GM23338 (cell line): ENCODE results near the gene CHN1. TPM values are rescaled to one million over a fixed set of nuclear protein-coding genes. Genes with fewer than 3 reads are reported as not detected.

Experiments used
- ATAC-seq: fragments of 200-7000 bp; cut with Tn5 transposase; 3 replicates; pipeline ENCODE4 v1.9.1; 2020
- DNase-seq: peaks from one replicate; pipeline ENCODE4 v3.0.0-alpha.2; 2015; ENCODE audit warnings: low spot score
- H2AFZ ChIP-seq: fragments of 200-600 bp; sonication (generic); 2 replicates; pipeline ENCODE4 v1.8.0; 2016; ENCODE audit warnings: antibody characterized with exemption, mild to moderate bottlenecking, moderate library complexity
- H3F3A ChIP-seq: fragments of 200-600 bp; sonication (generic); replicated peaks from 2 replicates; pipeline ENCODE4 v1.8.0; 2017; ENCODE audit warnings: antibody characterized with exemption, mixed run types, low read depth
- H3K27ac ChIP-seq: fragments of 200-600 bp; sonication (generic); 2 replicates; pipeline ENCODE4 v1.6.1; 2016; ENCODE audit warnings: low read depth
- H3K27me3 ChIP-seq: fragments of 200-600 bp; sonication (generic); 2 replicates; pipeline ENCODE4 v1.8.0; 2016; ENCODE audit warnings: mild to moderate bottlenecking, mixed run types, moderate library complexity; ENCODE audit not compliant: insufficient read depth
- H3K36me3 ChIP-seq: fragments of 200-600 bp; sonication (generic); 2 replicates; pipeline ENCODE4 v1.8.0; 2016; ENCODE audit warnings: mild to moderate bottlenecking; ENCODE audit not compliant: insufficient read depth
- H3K4me1 ChIP-seq: fragments of 200-600 bp; sonication (generic); 2 replicates; pipeline ENCODE4 v1.8.0; 2016; ENCODE audit warnings: mild to moderate bottlenecking, moderate library complexity; ENCODE audit not compliant: insufficient read depth
- H3K4me2 ChIP-seq: fragments of 200-600 bp; sonication (generic); 2 replicates; pipeline ENCODE4 v1.7.1; 2017; ENCODE audit warnings: mixed run types
- H3K4me3 ChIP-seq: fragments of 200-600 bp; sonication (generic); 2 replicates; pipeline ENCODE4 v1.6.1; 2016; ENCODE audit warnings: mixed run types
- H3K79me2 ChIP-seq: fragments of 200-600 bp; sonication (generic); replicated peaks from 2 replicates; pipeline ENCODE4 v1.8.0; 2017; ENCODE audit warnings: mild to moderate bottlenecking; ENCODE audit not compliant: insufficient read depth
- H3K9me2 ChIP-seq: fragments of 200-600 bp; sonication (generic); 2 replicates; pipeline ENCODE4 v1.8.0; 2017; ENCODE audit not compliant: insufficient read depth
- H4K20me1 ChIP-seq: fragments of 200-600 bp; sonication (generic); replicated peaks from 2 replicates; pipeline ENCODE4 v1.8.0; 2017; ENCODE audit warnings: mild to moderate bottlenecking; ENCODE audit not compliant: insufficient read depth
- H3K27ac Mint-ChIP-seq: 2 replicates; pipeline ENCODE4 v1.8.0; 2020; ENCODE audit warnings: inconsistent platforms, mild to moderate bottlenecking, moderate library complexity, mixed read lengths
- H3K27me3 Mint-ChIP-seq: 3 replicates; pipeline ENCODE4 v1.8.0; 2022; ENCODE audit warnings: low read depth, mild to moderate bottlenecking, moderate library complexity, mixed read lengths, inconsistent platforms; ENCODE audit not compliant: insufficient read depth, poor library complexity
- H3K36me3 Mint-ChIP-seq: 3 replicates; pipeline ENCODE4 v1.8.0; 2021; ENCODE audit warnings: low read depth, mild to moderate bottlenecking, inconsistent platforms, moderate library complexity, mixed read lengths
- H3K4me1 Mint-ChIP-seq: 3 replicates; pipeline ENCODE4 v1.8.0; 2020; ENCODE audit warnings: mild to moderate bottlenecking, inconsistent platforms, mixed read lengths
- H3K4me3 Mint-ChIP-seq: 3 replicates; pipeline ENCODE4 v1.8.0; 2021; ENCODE audit warnings: moderate library complexity, mild to moderate bottlenecking, inconsistent platforms, mixed read lengths
- H3K9me3 Mint-ChIP-seq: 3 replicates; pipeline ENCODE4 v1.8.0; 2020; ENCODE audit warnings: moderate library complexity, mild to moderate bottlenecking, inconsistent platforms, mixed read lengths
- CREB1 ChIP-seq: fragments of 250-450 bp; sonication (Bioruptor Pico); IDR thresholded peaks from 2 replicates; pipeline ENCODE4 v1.5.0; 2020; ENCODE audit warnings: low read depth, mild to moderate bottlenecking, moderate library complexity
- CTCF ChIP-seq, 2 experiments: fragments of 200-600 bp in 1 of 2; sonication (generic) in 1 of 2; conservative IDR thresholded peaks; 2 replicates each; pipeline versions ENCODE4 v1.5.1 to v1.6.1; 2016 to 2017; ENCODE audit warnings: antibody characterized with exemption in 2 of 2, low read depth in 2 of 2, mild to moderate bottlenecking in 2 of 2, moderate library complexity in 1 of 2
- ETS1 ChIP-seq: IDR thresholded peaks from 2 replicates; pipeline ENCODE4 v1.6.1; 2016; ENCODE audit warnings: antibody characterized with exemption
- EZH2 ChIP-seq: fragments of 200-600 bp; sonication (generic); IDR thresholded peaks from one replicate; pipeline ENCODE4 v1.8.0; 2017; ENCODE audit warnings: antibody characterized with exemption, mild to moderate bottlenecking, low read depth; ENCODE audit not compliant: unreplicated experiment
- EZH2phosphoT487 ChIP-seq: fragments of 200-600 bp; sonication (generic); IDR thresholded peaks from one replicate; pipeline ENCODE4 v1.8.1; 2018; ENCODE audit warnings: antibody characterized with exemption; ENCODE audit not compliant: unreplicated experiment
- JUNB ChIP-seq: IDR thresholded peaks from one replicate; pipeline ENCODE4 v1.6.1; 2016; ENCODE audit warnings: antibody characterized with exemption; ENCODE audit not compliant: unreplicated experiment
- NANOG ChIP-seq: IDR thresholded peaks from 2 replicates; pipeline ENCODE4 v1.6.1; 2016; ENCODE audit warnings: antibody characterized with exemption, borderline replicate concordance
- POLR2AphosphoS5 ChIP-seq: IDR thresholded peaks from 2 replicates; pipeline ENCODE4 v1.6.1; 2016; ENCODE audit warnings: antibody characterized with exemption, low read depth
- REST ChIP-seq: IDR thresholded peaks from one replicate; pipeline ENCODE4 v1.6.1; 2018; ENCODE audit warnings: antibody characterized with exemption; ENCODE audit not compliant: unreplicated experiment
- STAT1 ChIP-seq: IDR thresholded peaks from one replicate; pipeline ENCODE4 v1.6.1; 2016; ENCODE audit warnings: antibody characterized with exemption; ENCODE audit not compliant: unreplicated experiment
- ZNF114 ChIP-seq: fragments of 250-450 bp; sonication (Bioruptor Pico); IDR thresholded peaks from 2 replicates; pipeline ENCODE4 v1.5.0; 2020; ENCODE audit warnings: mild to moderate bottlenecking, moderate library complexity
- ZNF331 ChIP-seq: fragments of 250-450 bp; sonication (Bioruptor Pico); IDR thresholded peaks from 2 replicates; pipeline ENCODE4 v1.5.0; 2020; ENCODE audit warnings: low read depth, mild to moderate bottlenecking, moderate library complexity
- ZNF462 ChIP-seq: fragments of 250-450 bp; sonication (Bioruptor Pico); IDR thresholded peaks from 2 replicates; pipeline ENCODE4 v1.5.0; 2020; ENCODE audit warnings: mild to moderate bottlenecking, moderate library complexity
- polyA plus RNA-seq: library from polyadenylated mRNA; unstranded; fragments of >200 nt; fragmentation: Nextera tagmentation; extraction: Ambion mirVana; gene quantifications from 2 replicates; pipeline ENCODE4 v1.2.1, GENCODE V29; 2016
- total RNA-seq: library from RNA; depleted of rRNA; stranded (reverse); fragments of >200 nt; shearing (Covaris generic); gene quantifications from 2 replicates; pipeline ENCODE4 v1.2.3, GENCODE V29; 2014

CHN1 gene
- total and polyA plus RNA-seq, 2 experiments from 2014 or later, result 28.1 to 36.5 TPM

GRCh38 chr2:174892546-174892945, 112.6 kb downstream of the CHN1 start:
- DNase-seq (no peak), ATAC-seq (no peak)
- Histone ChIP-seq H3F3A (no peaks in the 10 kb centered on the region), H3K4me1 (peaks cover 34% of the 10 kb centered on the region), H3K27ac (peak overlapping the region; percentile 61), H3K9me2 (no peaks in the 10 kb centered on the region), H2AFZ (no peak overlapping the region), H4K20me1 (no peaks in the 10 kb centered on the region), H3K36me3 (no peaks in the 10 kb centered on the region), H3K27me3 (no peaks in the 10 kb centered on the region), H3K4me3 (no peak overlapping the region), H3K4me2 (no peak overlapping the region), H3K79me2 (peaks cover 6% of the 10 kb centered on the region; the same call in 1 of the 2 replicates)
- Mint-ChIP-seq H3K27ac (no peak overlapping the region), H3K27me3 (peaks cover 2% of the 10 kb centered on the region), H3K9me3 (no peaks in the 10 kb centered on the region), H3K4me1 (peaks cover 26% of the 10 kb centered on the region), H3K4me3 (no peak overlapping the region), H3K36me3 (peaks cover 21% of the 10 kb centered on the region; the same call in 2 of the 3 replicates)
- TF ChIP-seq EZH2phosphoT487 (no peak), ZNF114 (no peak), ZNF462 (CRISPR knock-in tag) (no peak), REST (no peak), CREB1 (no peak), ETS1 (no peak), STAT1 (no peak), CTCF (conservative IDR thresholded peaks at IDR 0.05; ENCODE audit: low read depth in 2 of 2) (no peak), ZNF331 (no peak), POLR2AphosphoS5 (no peak), JUNB (no peak), EZH2 (no peak), NANOG (no peak)
